Esophagus muscularis mucosa (tissue), 3 donors: ENCODE data around the gene RPL28.

Experiments
- CTCF ChIP-seq, 3 experiments: fragments of 200-600 bp in 2 of 3; fragments of 450-650 bp in 1 of 3; sonication (generic) in 2 of 3; IDR thresholded peaks; one replicate each; pipeline ENCODE4 v1.5.1; 2017 to 2019; ENCODE audit warnings: antibody characterized with exemption in 3 of 3, mild to moderate bottlenecking in 2 of 3, moderate library complexity in 1 of 3
- POLR2AphosphoS5 ChIP-seq, 2 donors: sonication (generic); formaldehyde crosslinking; IDR thresholded peaks; one replicate each; pipeline ENCODE4 v1.6.1; 2017; ENCODE audit warnings: antibody characterized with exemption in 2 of 2

- TF ChIP-seq POLR2AphosphoS5 (IDR thresholded peaks at IDR 0.05): no peak
- TF ChIP-seq CTCF (IDR thresholded peaks at IDR 0.05): no peak
Observed at GRCh38 chr19:55386493-55386971, 800 bp downstream of the RPL28 start.
